HG02571 (cell line): ENCODE measurements around the gene ATAD3B.
"Not testable (repeated sequence)": the region's sequence is repeated elsewhere in the genome, so short reads cannot be mapped to it uniquely, and the experiment has no call there.

Experiments
- ATAC-seq: cut with Tn5 transposase; IDR thresholded peaks from one replicate; pipeline ENCODE4 v1.9.1; 2021; ENCODE audit warnings: mild to moderate bottlenecking, moderate library complexity; ENCODE audit not compliant: unreplicated experiment

ATAD3B gene

DNA sequence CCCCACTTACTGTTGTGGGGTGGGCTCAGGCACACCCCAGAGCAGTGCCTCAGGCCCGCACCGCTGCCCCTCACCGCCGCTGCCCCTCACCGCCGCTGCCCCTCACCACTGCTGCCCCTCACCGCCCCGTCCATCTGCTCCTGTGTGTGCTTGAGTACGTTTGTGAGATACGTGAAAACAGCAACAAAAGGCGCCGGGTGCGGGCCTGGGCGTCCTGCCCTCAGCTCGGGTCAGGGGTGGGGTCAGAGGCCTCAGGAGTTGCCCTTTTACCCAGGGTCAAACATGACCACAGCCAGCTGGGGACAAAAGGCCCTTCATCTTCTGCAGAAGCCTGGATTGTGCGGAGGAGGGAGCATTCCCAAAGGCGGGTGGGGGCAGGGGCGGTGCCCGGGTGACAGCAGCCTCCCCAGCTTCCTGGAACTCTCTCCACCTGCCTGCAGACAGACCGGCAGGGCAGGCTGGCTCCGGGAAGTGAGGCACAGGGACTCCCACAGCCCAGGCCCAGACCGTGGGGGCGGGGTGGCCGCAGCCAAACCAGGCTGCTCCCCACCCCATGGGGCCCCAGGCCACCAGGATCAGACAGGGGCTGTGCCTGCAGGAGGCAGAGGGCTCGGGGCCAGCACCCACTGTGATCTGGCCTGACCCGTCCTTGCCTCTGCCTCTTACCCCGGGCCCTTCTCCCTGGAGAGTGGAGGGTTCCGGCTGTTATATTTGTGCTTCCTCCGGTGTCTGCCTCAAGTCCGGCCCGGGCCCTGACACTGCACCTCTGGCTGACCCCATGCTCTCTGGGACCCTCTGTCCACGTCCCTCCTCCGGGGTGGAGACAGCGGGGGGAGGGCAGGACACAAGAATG lies 38.4 kb upstream of the ATAD3B start:
- ATAC-seq: no peak

DNA sequence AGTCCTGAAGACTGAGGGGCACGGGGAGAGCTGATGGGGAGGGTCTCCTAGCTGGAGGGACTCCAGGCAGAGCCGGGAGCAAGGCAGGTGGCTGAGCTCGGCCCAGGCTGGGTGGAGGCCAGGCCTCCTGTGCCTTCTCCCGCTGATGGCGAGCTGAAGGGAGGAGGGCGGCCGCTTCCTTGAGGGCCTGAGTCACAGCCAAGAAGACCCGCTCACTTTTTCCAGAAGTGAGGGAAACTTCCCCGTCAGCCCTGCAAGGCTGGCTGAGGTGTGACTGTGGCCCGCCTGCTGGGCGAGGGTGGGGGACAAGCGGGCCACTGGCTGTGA lies 37.8 kb upstream of the ATAD3B start:
- ATAC-seq: no peak

DNA sequence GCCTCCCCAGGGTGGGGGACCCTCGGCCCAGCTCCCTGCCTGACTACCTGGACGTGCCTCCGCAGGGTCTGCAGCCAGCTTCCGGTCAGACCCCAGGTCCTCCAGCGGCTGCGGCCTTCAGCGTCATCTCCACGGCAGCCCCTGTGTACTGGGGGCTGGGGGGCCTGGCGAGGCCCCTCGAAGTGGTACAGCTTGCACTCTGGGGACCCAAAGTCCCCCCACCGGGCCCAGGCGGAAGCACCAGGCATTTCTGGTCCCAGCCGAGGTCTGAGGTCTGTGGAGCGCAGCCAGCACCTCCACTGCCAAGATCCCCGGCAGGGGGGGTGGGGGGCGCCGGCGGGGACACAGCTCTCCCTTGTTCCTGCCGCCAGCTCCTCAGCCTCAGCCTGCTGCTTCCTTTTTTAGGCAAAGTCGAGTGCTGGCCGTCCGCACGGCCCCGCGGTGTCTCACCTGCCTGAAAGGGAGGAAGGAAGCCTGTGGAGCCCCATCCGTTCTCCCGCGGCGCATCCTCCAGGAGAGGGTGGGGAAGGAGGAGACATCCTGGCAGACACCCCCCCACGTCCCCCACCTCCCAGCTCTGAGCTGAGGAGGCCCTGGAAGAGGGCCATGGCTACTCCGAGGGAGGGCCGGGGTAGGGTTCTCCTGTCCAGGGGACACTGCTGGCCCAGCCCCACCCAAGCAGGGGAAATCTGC lies 37.3 kb upstream of the ATAD3B start:
- ATAC-seq: no peak

DNA sequence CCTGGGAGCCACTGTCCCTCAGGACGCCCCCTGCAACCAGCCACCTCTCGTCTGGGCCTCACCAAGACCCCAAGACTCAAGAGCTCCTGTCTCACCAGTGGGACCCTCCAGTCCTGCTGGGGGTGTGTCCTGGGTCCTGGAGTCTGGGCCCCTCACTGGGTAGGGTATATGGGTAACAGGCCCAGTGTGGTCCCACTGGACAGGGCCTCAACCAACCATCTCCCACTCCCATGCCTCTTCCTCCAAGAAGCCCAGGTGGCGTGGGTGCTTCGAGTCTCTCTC lies 36.8 kb upstream of the ATAD3B start:
- ATAC-seq: no peak

DNA sequence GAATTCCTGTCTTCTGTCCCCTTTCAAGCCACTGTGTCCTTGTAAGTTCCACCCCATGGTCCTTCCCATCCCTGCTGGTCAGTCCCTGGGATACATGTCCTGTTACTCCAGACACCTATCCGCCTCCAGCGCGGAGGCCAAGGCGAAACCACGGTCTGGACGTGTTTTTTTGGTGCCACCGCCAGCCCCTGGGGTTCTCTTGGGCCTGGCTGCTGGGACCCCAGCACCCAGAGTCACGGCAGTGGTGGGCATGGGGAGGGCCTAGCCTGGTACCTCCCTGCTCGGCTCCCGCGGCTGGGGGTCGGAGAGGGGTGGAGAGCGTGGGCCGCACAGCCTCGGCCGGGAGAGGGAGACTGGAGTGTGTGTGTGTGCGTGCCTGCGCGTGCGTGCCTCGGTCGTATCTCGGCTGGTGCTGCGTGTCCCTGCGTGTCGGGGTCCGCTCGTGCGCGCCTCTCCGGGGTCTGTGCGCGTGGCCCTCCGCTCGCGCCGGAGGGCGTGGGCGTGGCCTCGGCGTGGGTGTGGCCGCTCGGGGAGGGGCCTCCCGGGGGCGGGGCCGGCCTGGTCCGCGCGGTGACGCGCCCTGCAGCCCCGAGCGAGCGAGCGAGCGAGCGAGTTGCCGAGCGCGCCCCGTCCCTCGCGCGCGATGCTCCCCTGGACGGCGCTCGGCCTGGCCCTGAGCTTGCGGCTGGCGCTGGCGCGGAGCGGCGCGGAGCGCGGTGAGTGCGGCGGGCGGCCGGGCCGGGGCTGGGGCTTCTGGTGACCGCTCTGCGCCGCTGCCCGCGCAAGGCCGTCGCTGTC lies 36.3 kb upstream of the ATAD3B start, which contains the start of gene VWA1:
Gene VWA1, plus strand, starts transcription at position 585 of the 798 bp plus-strand sequence. Its CDS starts 59 bp downstream, at position 644.
- no peak for ATAC-seq

DNA sequence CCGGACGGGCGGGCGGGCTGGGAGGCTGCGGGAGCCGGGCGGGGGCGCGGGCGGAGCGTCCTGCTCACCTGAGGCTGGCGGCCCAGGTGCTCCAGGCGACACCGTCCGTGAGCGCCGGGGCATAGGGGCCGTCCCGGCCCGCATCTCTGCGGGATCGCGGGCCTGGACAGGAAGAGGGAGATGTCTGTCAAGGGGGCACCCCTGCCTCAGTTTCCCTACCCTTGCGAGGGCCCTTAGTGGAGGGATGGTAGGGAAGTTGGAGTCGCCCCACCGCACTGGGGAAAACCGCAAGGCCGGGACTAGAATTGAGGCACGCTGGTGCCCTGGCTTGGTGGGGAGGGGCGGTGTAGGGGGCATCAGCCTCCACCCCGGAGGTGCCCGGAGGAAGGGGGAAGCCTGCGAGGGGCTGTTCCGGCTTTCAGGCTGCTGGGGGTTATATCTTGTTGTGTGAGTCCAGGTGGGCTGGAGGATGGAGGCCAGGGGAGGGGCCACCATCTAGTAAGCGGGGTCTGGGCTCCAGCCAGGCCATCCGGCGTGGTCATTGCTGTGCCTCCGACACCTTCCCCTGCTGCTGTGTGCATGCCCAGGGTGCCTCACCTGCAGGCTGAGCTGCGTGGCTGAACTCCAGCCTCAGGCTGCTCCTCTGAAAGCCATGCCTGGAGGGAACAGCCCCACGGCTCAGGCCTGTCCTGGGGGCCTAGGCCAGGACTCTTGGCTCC lies 35.5 kb upstream of the ATAD3B start:
- ATAC-seq: no peak

DNA sequence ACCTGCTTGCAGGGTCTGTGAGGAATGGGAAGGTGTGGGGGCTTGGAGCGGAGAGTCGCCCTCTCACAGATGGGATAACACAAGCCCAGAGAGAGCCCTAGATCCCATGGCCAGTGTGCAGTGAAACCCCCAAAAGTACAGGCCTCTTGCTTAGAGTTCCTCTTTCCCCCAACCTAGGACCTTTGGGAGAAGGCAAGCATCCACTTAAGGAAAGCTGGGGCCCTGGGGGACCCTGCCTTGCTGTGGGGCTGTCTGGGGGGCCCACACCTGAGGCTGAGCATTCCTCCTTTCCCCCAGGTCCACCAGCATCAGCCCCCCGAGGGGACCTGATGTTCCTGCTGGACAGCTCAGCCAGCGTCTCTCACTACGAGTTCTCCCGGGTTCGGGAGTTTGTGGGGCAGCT lies 34.9 kb upstream of the ATAD3B start:
- ATAC-seq: no peak

DNA sequence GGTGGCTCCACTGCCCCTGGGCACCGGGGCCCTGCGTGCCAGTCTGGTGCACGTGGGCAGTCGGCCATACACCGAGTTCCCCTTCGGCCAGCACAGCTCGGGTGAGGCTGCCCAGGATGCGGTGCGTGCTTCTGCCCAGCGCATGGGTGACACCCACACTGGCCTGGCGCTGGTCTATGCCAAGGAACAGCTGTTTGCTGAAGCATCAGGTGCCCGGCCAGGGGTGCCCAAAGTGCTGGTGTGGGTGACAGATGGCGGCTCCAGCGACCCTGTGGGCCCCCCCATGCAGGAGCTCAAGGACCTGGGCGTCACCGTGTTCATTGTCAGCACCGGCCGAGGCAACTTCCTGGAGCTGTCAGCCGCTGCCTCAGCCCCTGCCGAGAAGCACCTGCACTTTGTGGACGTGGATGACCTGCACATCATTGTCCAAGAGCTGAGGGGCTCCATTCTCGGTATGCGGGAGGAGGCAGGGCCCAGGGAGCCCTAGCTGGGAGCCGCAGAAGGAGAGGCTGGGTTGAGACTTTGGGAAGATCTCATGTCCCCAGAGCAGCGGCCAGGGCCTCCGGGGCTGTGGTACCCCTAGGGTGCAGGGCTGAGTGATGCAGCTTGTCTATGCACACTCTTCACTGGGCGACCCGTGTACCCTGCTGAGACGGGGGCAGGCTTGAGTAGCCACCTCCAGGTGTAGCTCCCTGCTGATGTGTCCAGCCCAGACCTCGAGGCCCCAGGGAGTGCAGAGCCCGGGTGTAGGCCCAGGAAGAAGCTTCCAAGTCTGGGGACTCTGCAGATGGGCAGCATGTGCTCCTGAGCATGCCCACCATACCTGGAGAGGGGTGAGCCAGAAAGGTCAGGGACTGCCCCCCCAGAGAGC lies 34.3 kb upstream of the ATAD3B start:
- no peak for ATAC-seq

DNA sequence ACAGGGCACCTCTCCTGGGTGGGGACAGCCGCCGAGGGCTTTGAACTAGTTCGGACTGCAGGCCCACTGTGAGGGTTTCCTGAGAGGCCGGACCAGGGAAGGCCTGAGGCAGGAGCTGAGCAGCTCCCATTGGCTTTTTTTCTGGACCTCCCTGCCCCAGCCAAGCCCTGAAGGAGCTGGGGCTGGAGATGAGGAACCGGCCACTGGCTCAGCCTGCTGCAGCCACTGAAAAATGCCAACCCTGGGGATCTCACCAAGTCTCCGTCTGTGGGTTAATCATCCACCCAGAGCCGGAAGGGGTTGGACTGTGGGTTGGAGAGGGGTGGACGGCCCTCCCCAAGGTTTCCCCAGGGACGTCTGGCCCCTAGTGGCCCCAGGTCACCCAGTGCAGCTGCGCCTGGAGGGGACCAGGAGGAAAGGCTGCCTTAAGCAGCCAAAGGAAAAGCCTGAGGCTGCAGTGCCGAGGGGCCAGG lies 33.6 kb upstream of the ATAD3B start:
- no peak for ATAC-seq

DNA sequence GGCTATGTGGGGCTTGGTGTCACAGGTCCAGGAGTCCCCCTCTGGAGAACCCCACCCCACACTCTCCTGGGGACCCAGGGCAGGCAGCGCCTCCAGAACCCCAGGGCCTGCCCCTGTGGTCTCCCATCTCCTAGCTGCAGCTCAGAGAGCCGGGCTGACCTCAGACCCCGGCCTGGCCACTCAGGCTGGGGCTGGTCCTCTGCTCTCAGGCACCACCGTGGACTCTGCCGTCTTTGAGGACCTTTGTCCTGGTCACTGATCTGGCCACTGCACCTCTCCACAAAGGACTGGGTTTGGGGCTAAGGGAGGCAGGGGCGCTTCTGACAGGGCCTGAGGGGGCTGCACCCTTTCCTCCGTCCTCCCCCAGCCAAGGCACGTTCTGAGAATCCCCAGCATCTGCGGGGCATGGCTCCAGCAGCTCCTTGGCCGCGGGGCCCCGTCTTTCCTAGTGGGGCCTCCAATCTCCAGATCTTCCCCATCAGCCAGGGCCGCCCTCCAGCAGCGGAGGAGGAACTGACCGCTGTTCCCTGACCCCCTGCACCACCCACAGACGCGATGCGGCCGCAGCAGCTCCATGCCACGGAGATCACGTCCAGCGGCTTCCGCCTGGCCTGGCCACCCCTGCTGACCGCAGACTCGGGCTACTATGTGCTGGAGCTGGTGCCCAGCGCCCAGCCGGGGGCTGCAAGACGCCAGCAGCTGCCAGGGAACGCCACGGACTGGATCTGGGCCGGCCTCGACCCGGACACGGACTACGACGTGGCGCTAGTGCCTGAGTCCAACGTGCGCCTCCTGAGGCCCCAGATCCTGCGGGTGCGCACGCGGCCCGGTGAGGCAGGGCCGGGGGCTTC lies 32.8 kb upstream of the ATAD3B start:
- no peak for ATAC-seq

DNA sequence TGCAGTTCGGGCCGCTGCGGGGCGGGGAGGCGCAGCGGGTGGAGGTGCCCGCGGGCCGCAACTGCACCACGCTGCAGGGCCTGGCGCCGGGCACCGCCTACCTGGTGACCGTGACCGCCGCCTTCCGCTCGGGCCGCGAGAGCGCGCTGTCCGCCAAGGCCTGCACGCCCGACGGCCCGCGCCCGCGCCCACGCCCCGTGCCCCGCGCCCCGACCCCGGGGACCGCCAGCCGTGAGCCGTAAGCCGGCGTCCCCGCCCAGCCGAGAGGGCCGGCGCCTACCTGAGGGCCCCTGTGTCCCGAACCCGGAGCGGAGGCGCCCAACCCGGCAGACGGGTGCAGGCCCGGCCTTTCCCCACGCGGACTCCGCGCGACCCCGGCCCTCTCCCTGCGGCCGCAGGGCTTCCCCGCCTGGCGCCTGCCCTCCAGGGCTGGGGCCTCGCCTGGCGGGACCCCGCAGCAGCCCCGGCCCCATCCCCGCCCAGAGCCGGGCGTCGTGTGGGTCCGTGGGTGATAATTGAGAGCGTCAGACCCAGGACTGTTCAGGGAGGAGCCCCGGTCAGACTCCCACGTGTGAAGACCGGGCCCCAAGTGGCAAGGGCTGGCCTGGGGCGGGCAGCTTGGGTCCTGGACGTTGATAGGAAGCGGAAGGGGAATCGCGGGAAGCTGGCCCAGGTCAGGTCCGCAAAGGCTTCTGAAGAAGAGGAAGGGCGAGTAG lies 31.9 kb upstream of the ATAD3B start:
- ATAC-seq: no peak

DNA sequence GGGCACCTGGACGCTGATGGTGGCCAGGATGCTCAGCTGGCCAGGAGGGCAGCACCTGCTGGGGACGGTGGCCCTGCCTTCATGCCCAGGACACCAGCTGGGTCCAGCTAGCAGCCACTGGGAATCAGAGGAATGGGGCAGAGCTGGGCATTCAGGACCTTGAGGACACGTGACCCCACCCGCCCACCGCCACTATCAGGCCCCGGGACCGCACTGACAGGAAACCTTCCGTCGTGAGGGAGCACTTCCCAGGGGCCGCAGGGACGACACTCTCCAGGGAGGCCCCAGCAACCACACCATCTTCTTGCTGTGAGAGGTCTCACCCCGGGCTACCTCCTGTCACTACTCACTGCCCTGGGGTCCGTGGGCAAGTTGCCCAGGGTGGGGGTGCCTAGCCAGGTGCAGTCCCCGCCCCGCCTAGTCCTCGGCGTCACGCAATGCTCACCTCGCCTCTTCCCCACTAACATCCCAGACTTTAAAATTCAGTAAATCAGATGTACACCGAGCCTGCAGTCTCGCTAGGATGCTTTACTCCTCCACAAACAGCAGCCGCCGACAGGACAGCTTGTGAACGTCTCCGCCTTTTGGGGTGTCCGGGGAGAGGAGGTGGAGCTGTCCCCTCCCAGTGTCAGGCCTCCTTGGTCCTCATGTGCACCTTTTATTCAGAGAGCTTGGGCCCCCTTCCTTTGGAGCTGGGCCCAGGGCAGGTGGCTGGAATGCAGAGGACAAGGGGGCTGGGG lies 31.1 kb upstream of the ATAD3B start:
- ATAC-seq: no peak

DNA sequence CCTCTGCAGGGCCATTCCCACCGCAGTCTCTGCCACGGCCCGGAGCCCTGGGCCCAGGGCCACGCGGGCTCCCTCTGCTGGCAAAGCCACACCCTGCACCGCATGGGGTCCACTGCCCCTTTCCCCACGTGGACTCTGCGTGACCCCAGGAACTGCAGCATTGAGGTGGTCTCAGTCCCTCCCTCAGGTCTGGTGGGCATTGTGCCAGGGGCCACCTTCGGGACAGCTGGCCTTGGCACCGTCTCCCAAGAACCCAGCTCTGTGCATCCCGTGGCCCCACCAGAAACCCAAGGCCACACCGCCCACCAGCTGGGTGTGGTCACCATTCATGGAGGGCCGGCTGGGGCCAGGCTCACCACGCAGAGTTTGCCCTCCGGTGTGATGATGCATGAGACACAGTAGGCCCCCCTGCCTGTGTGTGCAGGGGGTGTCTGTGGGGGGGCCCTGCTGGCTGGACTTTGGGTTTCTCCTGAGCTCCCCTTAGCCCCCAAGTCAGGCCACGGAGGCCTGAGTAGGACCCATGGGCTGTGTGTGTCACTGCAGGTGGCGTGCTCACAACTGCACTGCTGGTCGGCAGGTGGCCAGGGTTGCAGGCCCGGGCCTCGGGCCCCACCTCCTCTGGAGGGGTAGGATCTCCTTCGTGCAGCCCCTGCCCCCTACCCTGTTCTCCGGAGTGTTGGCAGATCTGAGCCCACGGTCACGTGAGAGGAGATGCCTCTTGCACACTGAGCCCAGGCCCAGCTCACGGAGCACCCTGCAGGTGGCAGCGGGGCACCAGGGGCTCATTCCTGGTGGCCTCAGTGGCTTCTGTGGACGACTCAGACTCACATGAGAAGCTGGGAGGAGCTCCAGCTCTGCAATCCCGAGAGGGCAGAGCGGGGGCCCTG lies 30.3 kb upstream of the ATAD3B start:
- ATAC-seq: no peak

DNA sequence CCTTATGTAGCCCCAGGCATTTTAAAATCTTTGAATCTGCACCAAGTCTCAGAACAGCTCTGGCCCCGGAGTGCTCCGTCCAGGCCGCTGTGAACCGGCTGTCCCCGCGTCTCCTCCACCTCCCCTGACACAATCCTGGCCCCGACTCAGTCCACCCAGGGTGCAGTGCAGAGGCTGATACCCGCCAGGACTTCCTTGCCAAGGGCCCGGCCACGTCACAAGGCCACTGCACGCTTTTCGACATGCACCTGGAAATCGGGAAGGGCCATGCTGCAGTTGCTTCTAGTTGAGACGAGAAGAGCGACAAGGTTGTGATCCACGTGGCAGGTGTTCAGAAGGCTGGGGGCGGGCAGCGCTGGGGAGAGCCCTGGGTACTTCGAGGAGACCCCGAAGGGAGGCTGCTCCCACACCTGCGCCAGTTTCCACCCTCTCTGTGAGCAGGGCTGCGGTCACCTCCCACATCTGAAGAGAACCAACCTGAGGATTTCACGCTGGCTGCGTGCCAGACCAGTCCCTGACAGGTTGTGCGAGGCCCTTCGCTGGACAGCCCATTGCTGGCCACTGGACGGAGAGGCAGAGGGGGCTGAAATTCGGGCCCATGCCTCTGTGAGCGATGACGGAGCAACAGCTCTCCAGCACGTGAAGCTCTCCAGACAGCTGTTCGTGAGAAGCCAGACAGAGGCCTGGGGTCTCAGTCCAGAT lies 29.3 kb upstream of the ATAD3B start:
- no peak for ATAC-seq

DNA sequence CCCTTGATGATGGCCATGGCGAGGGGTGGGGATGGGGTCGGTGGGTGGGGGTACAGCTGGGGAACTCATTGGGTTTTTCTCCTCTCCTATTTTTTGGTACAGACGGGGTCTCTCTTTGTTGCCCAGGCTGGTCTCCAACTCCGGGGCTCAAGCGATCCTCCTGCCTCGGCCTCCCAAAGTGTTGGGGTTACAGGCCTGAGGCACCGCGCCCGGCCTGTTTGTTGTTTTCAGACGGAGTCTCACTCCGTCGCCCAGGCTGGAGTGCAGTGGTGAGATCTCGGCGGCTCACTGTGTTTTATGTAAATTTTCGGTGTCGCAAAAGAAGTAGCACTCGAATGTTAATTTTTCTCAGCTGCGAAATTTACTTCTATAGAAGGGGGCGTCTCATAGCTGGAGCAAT lies 24.9 kb upstream of the ATAD3B start:
- not testable (repeated sequence) for ATAC-seq

DNA sequence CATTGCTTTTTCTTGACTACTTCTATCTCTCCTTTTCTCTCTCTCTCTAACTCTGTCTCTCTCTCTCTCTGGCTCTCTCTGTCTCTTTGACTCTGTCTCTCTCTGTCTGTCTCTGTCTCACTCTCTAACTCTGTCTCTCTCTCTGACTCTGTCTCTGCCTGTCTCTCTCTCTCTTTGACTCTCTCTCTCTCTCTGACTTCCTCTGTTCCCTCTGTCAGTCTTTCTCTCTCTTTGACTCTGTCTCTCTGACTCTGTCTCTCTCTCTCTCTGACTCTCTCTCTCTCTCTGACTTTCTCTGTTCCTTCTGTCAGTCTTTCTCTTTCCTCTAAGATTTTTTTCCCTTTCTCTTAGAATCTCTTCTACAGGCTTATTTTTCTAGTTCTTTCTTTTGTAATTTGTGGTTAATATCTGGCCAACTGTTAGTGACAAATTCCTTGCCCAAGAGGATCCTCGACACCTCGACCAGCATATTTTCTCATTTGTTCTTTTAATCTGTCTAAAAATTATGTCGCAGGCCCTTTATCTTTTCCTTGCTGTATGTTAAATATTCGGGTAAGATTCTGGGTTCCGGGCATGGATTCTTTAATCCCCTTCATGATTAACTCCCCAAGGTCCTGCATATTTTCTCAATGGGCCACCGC lies 22.3 kb upstream of the ATAD3B start, which contains the start of gene ATAD3C:
Gene ATAD3C, plus strand, starts transcription at position 591 of the 641 bp plus-strand sequence. CDS start 995 bp downstream, outside the sequence.
- ATAC-seq: no peak
